ENCODE data around the gene SPINK8. TPM values are rescaled to one million over a fixed set of nuclear protein-coding genes. Genes with fewer than 3 reads are reported as not detected.

The SPINK8 gene
- polyA plus RNA-seq, 3 donors = not detected

DNA sequence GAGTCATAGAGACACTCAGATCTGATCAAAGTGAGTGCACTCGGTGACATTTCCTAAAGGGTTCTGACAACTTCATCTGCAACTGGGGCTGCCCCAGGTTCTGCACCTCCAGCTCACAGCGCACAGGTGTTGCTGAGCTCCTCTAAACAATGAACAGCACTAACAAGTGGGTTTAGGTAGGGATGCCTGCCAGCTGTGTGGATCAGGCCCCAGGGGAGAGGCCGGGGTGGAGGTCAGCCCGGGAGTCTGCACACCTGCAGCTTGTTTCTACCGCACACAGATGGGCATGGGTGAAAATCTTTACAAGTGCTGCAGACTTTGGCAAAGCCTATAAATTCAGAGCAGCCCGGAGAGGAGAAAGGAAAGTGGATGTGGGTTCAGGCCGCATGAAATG lies 38.9 kb upstream of the SPINK8 start:
- no peak for DNase-seq
- Histone ChIP-seq H3K4me3 (replicated peaks in 1 of 3; ENCODE audit: low read depth in 2 of 3, low read length in 3 of 3) (no peak overlapping the region), H2AFZ (ENCODE audit: insufficient read depth, low read depth, low read length, poor library complexity, severe bottlenecking) (no peak overlapping the region), H3K27ac (ENCODE audit: low read depth in 1 of 2, low read length in 2 of 2) (no peak overlapping the region), H3K4me1 (ENCODE audit: control insufficient read depth in 1 of 2, insufficient read depth in 2 of 2, low read length in 2 of 2) (no peaks in the 10 kb centered on the region), H3K27me3 (ENCODE audit: control insufficient read depth in 2 of 2, insufficient read depth in 2 of 2, low read length in 2 of 2) (no peaks in the 10 kb centered on the region), H3K9ac (ENCODE audit: insufficient read depth, low read length, poor library complexity, severe bottlenecking) (no peak overlapping the region), H3K9me3 (replicated peaks in 1 of 2; ENCODE audit: control insufficient read depth in 1 of 2, insufficient read depth in 1 of 2, low read length in 2 of 2) (no peaks in the 10 kb centered on the region), H3K4me2 (replicated peaks; ENCODE audit: extremely low read depth, low read length, poor library complexity, severe bottlenecking) (no peak overlapping the region), H4K20me1 (ENCODE audit: insufficient read depth, low read length) (no peaks in the 10 kb centered on the region), H3K36me3 (replicated peaks in 1 of 2; ENCODE audit: control insufficient read depth in 1 of 2, insufficient read depth in 2 of 2, low read length in 2 of 2) (no peaks in the 10 kb centered on the region), H3K79me2 (ENCODE audit: insufficient read depth, low read length) (no peaks in the 10 kb centered on the region)
- TF ChIP-seq, protein P1, sequence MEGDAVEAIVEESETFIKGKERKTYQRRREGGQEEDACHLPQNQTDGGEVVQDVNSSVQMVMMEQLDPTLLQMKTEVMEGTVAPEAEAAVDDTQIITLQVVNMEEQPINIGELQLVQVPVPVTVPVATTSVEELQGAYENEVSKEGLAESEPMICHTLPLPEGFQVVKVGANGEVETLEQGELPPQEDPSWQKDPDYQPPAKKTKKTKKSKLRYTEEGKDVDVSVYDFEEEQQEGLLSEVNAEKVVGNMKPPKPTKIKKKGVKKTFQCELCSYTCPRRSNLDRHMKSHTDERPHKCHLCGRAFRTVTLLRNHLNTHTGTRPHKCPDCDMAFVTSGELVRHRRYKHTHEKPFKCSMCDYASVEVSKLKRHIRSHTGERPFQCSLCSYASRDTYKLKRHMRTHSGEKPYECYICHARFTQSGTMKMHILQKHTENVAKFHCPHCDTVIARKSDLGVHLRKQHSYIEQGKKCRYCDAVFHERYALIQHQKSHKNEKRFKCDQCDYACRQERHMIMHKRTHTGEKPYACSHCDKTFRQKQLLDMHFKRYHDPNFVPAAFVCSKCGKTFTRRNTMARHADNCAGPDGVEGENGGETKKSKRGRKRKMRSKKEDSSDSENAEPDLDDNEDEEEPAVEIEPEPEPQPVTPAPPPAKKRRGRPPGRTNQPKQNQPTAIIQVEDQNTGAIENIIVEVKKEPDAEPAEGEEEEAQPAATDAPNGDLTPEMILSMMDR (IDR thresholded peaks at IDR 0.05) = no peak
- no peaks in the 10 kb centered on the region for H3K36me3 Mint-ChIP-seq
- no peak overlapping the region for H3K4me3 Mint-ChIP-seq
- no peaks in the 10 kb centered on the region for H3K9me3 Mint-ChIP-seq
- H3K27ac Mint-ChIP-seq = no peak overlapping the region
- WGBS (ENCODE audit: insufficient coverage) = 81% methylated on average over 6 of the region's 7 CpGs
- peaks cover 14% of the 10 kb centered on the region for H3K4me1 Mint-ChIP-seq
- peaks cover 0 to 3% (median 0%) of the 10 kb centered on the region in 3 donors for H3K27me3 Mint-ChIP-seq (ENCODE audit: low read depth in 3 of 3)
- intact Hi-C loops (cut with micrococcal nuclease) = no loop called here

DNA sequence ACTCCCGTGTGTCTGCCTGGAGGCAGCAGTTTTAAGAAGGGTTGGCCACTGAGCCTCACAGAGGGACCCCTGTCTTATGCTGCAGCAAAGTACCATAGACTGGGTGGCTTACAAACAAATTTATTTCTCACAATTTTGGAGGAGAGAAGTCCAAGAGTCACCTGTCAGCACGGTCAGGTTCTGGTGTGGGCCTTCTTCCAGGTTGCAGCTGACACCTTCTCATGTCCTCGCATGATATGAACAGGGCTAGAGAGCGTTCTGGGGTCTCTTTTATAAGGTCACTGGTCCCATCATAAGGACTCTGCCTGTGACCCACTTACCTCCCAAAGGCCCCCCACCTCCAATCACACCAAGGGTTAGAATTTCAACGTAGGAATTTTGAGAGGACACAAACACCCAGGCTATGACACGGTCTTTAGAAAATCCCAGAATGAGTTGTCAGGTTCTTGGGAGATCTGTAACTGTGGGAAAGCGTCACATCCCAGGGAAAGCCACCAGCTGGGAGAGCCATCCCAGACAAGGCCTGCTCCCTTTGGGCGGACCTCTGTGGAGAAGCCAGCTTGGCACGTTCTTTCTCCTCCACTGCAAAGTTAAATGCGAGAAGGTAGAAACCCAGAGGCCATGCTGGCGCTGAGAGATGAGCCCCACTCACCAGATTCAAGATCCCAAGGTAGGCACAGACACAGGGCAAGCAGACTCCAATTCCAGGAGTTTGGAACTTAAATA lies 38.4 kb upstream of the SPINK8 start, which contains the start of gene FBXW12:
Gene FBXW12, plus strand, starts transcription at position 569 of the 726 bp plus-strand sequence. CDS start 549 bp downstream, outside the sequence.
- no peak within 1 kb of the TSS for H3K4me3 ChIP-seq (replicated peaks in 1 of 3; ENCODE audit: low read depth in 2 of 3, low read length in 3 of 3)

More for the DNA sequence above, 38.4 kb upstream of the SPINK8 start, which contains the start of gene FBXW12:
- DNase-seq = no peak
- Histone ChIP-seq H3K9me3 (replicated peaks in 1 of 2; ENCODE audit: control insufficient read depth in 1 of 2, insufficient read depth in 1 of 2, low read length in 2 of 2) (no peaks in the 10 kb centered on the region), H3K4me2 (replicated peaks; ENCODE audit: extremely low read depth, low read length, poor library complexity, severe bottlenecking) (no peak within 1 kb of the TSS), H3K36me3 (replicated peaks in 1 of 2; ENCODE audit: control insufficient read depth in 1 of 2, insufficient read depth in 2 of 2, low read length in 2 of 2) (no peaks in the 10 kb centered on the region), H3K27ac (ENCODE audit: low read depth in 1 of 2, low read length in 2 of 2) (no peak within 1 kb of the TSS), H4K20me1 (ENCODE audit: insufficient read depth, low read length) (no peaks in the 10 kb centered on the region), H3K4me1 (ENCODE audit: control insufficient read depth in 1 of 2, insufficient read depth in 2 of 2, low read length in 2 of 2) (peaks cover under 1 to 2% of the 10 kb centered on the region in 2 donors), H3K27me3 (ENCODE audit: control insufficient read depth in 2 of 2, insufficient read depth in 2 of 2, low read length in 2 of 2) (no peaks in the 10 kb centered on the region), H3K79me2 (ENCODE audit: insufficient read depth, low read length) (no peaks in the 10 kb centered on the region), H2AFZ (ENCODE audit: insufficient read depth, low read depth, low read length, poor library complexity, severe bottlenecking) (no peak within 1 kb of the TSS), H3K9ac (ENCODE audit: insufficient read depth, low read length, poor library complexity, severe bottlenecking) (no peak within 1 kb of the TSS)
- 100% methylated on average over 5 of the region's 11 CpGs for WGBS (ENCODE audit: insufficient coverage)
- Mint-ChIP-seq H3K4me1 (peaks cover 17% of the 10 kb centered on the region), H3K27ac (no peak within 1 kb of the TSS), H3K27me3 (ENCODE audit: low read depth in 3 of 3) (peaks cover 0 to 3% (median 0%) of the 10 kb centered on the region in 3 donors), H3K9me3 (peaks cover 0 to 2% (median 0%) of the 10 kb centered on the region in 7 donors), H3K4me3 (no peak within 1 kb of the TSS), H3K36me3 (no peaks in the 10 kb centered on the region)
- intact Hi-C loops (cut with micrococcal nuclease) = no loop called here
- TF ChIP-seq, protein P1 (IDR thresholded peaks at IDR 0.05) = no peak
